Measurements from ENCODE around the gene USP17L30.
"Not testable (repeated sequence)": the region's sequence is repeated elsewhere in the genome, so short reads cannot be mapped to it uniquely, and the experiment has no call there.

- TF ChIP-seq, protein P1, sequence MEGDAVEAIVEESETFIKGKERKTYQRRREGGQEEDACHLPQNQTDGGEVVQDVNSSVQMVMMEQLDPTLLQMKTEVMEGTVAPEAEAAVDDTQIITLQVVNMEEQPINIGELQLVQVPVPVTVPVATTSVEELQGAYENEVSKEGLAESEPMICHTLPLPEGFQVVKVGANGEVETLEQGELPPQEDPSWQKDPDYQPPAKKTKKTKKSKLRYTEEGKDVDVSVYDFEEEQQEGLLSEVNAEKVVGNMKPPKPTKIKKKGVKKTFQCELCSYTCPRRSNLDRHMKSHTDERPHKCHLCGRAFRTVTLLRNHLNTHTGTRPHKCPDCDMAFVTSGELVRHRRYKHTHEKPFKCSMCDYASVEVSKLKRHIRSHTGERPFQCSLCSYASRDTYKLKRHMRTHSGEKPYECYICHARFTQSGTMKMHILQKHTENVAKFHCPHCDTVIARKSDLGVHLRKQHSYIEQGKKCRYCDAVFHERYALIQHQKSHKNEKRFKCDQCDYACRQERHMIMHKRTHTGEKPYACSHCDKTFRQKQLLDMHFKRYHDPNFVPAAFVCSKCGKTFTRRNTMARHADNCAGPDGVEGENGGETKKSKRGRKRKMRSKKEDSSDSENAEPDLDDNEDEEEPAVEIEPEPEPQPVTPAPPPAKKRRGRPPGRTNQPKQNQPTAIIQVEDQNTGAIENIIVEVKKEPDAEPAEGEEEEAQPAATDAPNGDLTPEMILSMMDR (IDR thresholded peaks at IDR 0.05) = not testable (repeated sequence)
- TF ChIP-seq POLR2AphosphoS5 (IDR thresholded peaks at IDR 0.05) = not testable (repeated sequence)
Measured at GRCh38 chr4:9343848-9344247, 19.1 kb upstream of the USP17L30 start, which contains the start of gene USP17L27.
